SK-N-SH treated with all-trans-retinoic acid at 6 μM for 48 hours (cell line): ENCODE results near the gene DNAJC22.

Experiments
- ARNTL ChIP-seq: fragments of 450-650 bp; formaldehyde crosslinking; IDR thresholded peaks from 2 replicates; pipeline ENCODE4 v1.5.0; 2020; ENCODE audit warnings: low read depth, mild to moderate bottlenecking, moderate library complexity, borderline replicate concordance
- ESRRG ChIP-seq: fragments of 250-450 bp; sonication (Bioruptor Pico); IDR thresholded peaks from 2 replicates; pipeline ENCODE4 v1.6.1; 2021; ENCODE audit warnings: mild to moderate bottlenecking
- ISL1 ChIP-seq: fragments of 250-450 bp; sonication (Bioruptor Pico); IDR thresholded peaks from 2 replicates; pipeline ENCODE4 v2.1.2; 2022; ENCODE audit warnings: mild to moderate bottlenecking, moderate library complexity
- RARB ChIP-seq: fragments of 250-450 bp; sonication (Bioruptor Pico); IDR thresholded peaks from 2 replicates; pipeline ENCODE4 v1.8.0; 2021; ENCODE audit warnings: mild to moderate bottlenecking, moderate library complexity
- SNAI2 ChIP-seq: fragments of 250-450 bp; sonication (Bioruptor Pico); IDR thresholded peaks from 2 replicates; pipeline ENCODE4 v1.5.0; 2020; ENCODE audit warnings: mild to moderate bottlenecking, moderate library complexity
- TOX ChIP-seq: fragments of 250-450 bp; sonication (Bioruptor Pico); IDR thresholded peaks from 2 replicates; pipeline ENCODE4 v1.8.0; 2021; ENCODE audit warnings: mild to moderate bottlenecking, moderate library complexity, borderline replicate concordance
- ZFP30 ChIP-seq: fragments of 450-650 bp; formaldehyde crosslinking; IDR thresholded peaks from 2 replicates; pipeline ENCODE4 v1.5.0; 2022; ENCODE audit warnings: mild to moderate bottlenecking, moderate library complexity
- TF ChIP-seq, protein P1 (sequence below): fragments of 250-450 bp; sonication (Bioruptor Pico); IDR thresholded peaks from 2 replicates; pipeline ENCODE4 v1.5.1; 2021; ENCODE audit warnings: mild to moderate bottlenecking, moderate library complexity
- TF ChIP-seq, protein P2 (sequence below): fragments of 250-450 bp; sonication (Bioruptor Pico); IDR thresholded peaks from 2 replicates; pipeline ENCODE4 v1.8.0; 2021; ENCODE audit warnings: low read depth, mild to moderate bottlenecking, moderate library complexity, borderline replicate concordance

DNA sequence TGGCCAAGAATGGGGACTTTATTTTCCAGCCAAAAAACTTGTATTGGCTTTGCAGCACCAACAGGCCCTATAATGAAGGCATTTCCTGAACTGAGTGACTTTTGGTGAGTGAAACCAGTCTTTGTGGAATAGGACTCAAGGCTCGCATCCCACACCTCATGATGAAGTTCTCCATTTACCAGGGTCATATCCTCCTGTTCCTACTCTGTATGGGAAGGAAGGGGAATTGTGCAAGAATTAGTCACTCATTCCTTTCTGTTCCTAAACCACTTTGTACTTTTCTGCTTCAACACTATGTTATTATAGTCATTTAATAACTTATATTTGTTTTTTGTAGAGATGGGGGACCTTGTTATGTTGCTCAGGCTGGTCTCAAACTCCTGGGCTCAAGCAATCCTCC, 18.3 kb downstream of the DNAJC22 start:
- TF ChIP-seq ISL1 (no peak), ESRRG (no peak), ZFP30 (no peak), ARNTL (CRISPR knock-in tag) (no peak), RARB (CRISPR knock-in tag) (no peak), TOX (CRISPR knock-in tag) (no peak), SNAI2 (no peak)
- TF ChIP-seq, protein P1, sequence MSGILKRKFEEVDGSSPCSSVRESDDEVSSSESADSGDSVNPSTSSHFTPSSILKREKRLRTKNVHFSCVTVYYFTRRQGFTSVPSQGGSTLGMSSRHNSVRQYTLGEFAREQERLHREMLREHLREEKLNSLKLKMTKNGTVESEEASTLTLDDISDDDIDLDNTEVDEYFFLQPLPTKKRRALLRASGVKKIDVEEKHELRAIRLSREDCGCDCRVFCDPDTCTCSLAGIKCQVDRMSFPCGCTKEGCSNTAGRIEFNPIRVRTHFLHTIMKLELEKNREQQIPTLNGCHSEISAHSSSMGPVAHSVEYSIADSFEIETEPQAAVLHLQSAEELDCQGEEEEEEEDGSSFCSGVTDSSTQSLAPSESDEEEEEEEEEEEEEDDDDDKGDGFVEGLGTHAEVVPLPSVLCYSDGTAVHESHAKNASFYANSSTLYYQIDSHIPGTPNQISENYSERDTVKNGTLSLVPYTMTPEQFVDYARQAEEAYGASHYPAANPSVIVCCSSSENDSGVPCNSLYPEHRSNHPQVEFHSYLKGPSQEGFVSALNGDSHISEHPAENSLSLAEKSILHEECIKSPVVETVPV = no peak
- TF ChIP-seq, protein P2, sequence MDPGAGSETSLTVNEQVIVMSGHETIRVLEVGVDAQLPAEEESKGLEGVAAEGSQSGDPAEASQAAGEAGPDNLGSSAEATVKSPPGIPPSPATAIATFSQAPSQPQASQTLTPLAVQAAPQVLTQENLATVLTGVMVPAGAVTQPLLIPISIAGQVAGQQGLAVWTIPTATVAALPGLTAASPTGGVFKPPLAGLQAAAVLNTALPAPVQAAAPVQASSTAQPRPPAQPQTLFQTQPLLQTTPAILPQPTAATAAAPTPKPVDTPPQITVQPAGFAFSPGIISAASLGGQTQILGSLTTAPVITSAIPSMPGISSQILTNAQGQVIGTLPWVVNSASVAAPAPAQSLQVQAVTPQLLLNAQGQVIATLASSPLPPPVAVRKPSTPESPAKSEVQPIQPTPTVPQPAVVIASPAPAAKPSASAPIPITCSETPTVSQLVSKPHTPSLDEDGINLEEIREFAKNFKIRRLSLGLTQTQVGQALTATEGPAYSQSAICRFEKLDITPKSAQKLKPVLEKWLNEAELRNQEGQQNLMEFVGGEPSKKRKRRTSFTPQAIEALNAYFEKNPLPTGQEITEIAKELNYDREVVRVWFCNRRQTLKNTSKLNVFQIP (CRISPR knock-in tag) = no peak
